Right lung (tissue), 5 donors: Measurements from ENCODE around the gene SLC25A3. TPM values are rescaled to one million over a fixed set of nuclear protein-coding genes. Genes with fewer than 3 reads are reported as not detected.
"Not testable (repeated sequence)": the region's sequence is repeated elsewhere in the genome, so short reads cannot be mapped to it uniquely, and the experiment has no call there.

Experiments used
- DNase-seq, 2 donors: peaks; one replicate each; pipeline ENCODE4 v3.0.0-alpha.2; 2013
- polyA plus RNA-seq, 5 donors: library from polyadenylated mRNA; unstranded; fragments of 120-200 nt; gene quantifications; one replicate each; pipeline versions ENCODE4 v1.2.1 to v1.2.3, GENCODE V29; 2013; ENCODE audit warnings: inconsistent platforms in 1 of 5, low replicate concordance in 1 of 5; ENCODE audit not compliant: insufficient read length in 5 of 5, insufficient read depth in 1 of 5

SLC25A3 gene
- polyA plus RNA-seq, 5 donors, result 564 to 636 (median 591) TPM

DNA sequence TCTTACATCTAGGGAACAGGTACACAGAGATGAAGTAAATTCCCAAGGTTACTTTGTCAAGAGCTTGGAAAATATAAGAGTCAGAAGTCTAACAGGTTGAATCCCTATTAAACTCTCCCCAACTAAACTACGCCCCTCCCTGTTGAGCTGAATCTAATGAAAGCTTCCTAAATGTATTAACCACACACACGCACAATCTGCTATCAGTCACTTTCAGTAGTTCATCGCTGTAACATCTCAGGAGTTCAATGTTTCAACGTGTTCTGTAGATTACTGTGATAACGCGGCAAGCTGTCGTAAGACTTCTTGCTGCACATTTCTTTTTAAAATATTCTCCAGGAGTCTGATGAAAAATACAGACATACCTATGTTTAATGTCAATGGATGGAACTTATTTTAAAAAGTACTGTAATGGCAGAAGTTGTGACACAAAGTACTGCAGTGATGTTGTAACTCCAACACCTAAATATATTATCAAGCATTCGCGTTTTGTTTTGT is 612 bp upstream of the SLC25A3 start:
- DNase-seq, result no peak

DNA sequence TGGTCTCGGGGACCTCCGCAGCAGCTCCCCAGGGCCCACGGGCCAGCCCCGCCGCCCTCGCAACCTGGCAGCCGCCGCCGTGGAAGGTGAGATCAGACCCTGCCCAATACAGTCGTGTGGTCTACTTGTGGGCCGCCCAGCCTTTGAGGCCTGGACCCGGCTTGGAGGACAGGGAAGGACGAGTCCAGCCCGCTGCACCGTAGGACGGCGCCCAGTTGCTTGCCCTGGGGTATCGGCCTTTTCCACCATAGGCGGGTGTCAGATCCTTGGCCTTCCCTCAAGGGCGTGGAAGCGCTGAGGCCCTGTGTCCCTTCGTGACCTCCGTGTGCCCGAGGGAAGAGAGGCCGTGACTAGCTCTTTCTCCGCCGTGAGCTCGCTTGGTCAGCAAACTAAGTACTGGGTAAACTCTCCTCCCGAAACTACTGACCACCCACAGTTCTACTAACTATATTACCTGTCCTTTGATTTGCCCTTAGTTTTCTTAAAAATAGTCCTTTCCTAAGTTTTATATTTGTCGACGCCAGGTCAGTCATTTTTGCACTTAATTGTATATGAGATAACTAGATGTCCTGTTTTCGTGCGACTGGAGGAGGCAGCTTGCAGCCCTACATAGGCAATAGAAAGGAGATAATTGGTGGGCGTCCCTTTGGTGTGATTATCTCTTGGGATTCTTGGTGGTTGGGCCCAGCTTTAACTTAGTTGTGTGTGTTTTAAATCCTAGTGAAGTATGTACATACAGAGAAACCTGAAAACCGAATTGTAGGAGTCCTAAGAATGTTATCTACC is 757 bp downstream of the SLC25A3 start:
- DNase-seq, result peak; percentile 25 to 35

DNA sequence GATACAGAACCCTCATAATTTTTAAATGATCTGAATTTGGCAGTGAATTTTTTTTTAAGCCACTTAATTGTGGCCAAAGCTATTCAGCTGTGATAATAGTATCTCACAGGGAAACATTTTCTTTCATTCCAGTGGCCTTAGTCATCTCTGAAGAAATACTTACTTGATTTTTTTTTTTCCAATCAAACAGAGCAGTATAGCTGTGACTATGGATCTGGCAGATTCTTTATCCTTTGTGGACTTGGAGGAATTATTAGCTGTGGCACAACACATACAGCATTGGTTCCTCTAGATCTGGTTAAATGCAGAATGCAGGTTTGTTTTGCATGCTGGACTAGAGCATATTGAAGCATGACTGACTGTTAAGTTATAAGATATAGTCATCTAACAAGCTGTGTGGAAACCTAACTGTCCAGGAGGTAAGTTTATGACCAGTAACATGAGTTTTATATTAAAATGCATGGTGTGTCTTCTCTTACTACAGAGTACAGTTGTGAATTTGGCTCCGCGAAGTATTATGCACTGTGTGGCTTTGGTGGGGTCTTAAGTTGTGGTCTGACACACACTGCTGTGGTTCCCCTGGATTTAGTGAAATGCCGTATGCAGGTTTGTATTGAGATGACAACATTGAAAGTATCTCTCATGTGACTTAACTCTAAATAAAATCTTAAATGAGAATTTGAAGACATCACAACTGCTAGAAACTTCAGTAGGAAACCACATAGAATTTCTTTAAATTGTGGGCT is 1.9 kb downstream of the SLC25A3 start:
- DNase-seq, result peak in 1 of 2 donors; percentile 5

DNA sequence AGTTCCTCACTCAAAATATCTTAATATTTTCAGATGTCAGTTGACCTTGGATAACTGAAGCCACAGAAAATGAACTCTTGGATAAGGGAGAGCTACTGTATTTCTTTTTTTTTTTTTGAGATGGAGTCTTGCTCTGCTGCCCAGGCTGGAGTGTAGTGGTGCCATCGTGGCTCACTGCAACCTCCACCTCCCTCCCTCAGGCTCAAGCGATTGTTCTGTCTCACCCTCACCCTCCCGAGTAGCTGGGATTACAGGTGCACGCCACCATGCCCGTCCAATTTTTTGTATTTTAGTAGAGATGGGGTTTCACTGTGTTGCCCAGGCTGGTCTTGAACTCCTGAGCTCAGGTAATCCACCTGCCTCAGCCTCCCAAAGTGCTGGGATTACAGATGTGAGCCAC is 3.8 kb downstream of the SLC25A3 start:
- not testable (repeated sequence) for DNase-seq

DNA sequence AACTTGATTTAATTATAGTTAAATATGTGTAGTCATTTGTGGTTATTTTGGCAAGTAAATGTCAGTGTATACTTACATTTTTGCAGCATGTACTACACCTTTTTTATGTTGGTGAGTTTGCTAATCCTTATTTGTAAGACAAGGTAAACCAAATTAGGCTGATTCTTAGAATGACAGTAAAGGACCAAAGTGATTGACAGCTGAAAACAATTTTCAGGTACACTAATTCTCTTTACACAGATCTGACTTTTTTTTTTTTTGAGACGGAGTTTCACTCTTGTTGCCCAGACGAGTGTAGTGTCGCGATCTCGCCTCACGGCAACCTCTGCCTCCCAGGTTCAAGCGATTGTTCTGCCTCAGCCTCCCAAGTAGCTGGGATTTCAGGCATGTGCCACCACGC is 8.4 kb downstream of the SLC25A3 start:
- no peak for DNase-seq

DNA sequence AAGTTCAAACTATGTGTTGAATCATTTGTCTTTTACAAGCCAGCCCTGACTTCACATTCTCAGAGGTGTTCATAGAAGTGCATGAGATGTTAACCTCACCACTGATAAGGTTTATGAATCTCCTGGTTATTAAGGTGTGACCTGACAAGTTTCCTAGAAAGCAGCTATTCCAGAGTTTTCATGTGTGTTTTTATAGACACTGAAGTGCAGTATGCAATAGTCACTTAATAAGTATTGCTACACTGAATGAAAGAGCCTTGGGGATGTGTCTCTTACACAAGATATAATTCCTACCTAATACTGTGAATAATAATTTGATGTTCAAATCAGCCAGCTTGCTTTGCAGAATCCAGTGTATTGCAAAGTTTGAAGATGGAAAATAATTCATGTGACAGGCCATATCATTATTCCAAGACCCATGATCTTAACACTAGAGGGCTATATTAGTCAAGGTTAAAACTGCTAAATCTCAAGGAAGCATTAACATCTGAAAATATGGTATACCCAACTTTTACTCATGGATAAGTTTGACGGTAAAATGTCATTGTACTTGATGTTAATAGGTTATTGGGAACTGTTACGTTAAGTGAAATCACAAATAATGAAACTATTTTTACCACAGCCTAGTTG is 13.0 kb downstream of the SLC25A3 start:
- DNase-seq, result no peak

DNA sequence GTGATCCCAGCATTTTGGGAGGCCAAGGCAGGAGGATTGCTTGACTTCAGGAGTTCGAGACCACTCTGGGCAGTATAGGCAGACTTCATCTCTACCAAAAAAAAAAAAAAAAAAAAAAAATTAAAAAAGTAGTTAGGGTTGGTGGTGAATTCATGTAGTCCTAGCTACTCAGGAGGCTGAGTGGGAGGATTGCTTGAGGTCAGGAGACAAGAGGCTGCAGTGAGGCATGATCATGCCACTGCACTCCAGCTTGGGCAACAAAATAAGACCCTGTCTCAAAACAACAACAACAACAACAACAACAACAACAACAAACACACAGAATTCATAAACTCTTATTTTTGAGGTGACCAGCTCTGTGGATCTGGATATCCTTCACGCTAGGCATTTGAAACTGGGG is 17.1 kb downstream of the SLC25A3 start:
- no peak for DNase-seq

DNA sequence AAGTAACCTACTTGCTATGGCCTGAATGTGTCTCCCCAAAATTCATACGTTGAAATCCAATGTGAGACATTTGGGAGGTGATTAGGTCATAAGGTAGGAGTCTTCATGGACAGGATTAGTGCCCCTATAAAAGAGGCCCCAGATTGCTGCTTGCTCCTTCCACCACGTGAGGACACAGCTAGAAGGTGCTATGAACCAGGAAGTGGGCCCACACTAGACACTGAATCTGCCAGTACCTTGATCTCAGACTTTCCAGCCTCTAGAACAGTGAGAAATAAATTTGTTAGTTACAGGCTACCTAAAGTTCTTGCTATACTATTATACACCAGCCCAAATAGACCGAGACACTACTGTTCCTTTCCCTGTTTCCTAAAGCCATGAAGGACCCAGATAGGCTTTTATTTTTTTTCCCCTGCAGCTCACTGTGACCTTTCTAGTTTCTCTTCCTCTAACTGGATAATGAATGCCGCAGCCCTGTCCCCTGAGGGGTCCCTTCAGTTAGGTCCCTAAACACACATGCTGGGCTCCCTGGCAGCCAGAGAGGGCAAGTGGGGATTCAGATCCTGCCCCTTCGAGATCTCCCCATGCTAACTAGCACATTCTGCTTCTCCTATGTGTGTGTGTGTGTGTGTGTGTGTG is 19.3 kb downstream of the SLC25A3 start:
- no peak for DNase-seq

DNA sequence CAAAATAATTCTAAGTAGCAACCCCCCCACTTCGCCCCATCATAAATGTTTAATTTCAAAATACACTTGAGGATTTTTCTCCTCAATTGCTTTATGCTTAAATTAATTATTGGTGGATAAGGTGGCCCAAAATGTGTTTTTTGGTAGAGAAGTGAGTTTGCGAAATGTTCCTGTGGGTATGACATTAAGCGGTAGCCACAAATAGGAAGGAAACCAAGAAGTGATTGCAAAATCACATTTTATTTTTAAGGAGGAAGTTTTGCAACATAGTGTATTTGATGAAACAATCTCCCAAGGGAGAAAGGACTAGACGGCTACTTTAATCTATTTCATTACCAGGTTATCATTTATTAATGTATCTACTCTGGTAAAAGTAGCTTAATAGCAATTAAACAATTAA is 25.5 kb downstream of the SLC25A3 start:
- peak in 1 of 2 donors; percentile 14 for DNase-seq

DNA sequence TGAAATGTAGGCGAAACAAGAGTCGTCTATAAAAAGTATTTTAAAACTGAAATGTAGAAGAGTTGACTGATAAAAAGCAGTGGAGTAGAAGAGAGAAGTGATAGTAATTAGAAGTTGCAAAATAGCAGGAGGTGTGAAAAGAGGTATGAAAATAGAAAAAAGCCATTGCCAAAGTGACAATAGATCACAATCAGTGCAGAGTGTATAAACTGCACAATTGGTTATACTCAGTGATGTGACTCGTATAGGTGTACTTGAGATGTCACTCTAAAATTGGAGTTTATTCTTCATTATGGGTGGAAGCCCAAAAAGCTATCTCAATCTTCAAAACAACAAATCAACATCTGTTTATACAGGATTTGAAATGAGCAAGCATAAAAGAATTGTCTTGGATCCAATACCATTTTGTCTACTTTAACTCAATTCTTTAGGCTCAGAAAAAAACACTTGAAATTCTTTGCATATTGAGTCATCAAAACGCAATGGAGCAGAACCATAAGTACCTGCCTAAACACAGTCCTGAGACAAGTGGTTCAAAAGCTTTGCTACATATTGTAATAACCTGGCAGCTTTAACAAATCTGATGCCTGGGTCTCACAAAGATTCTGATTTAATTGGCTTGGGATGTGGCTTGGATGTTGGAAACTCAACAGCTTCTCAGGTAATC is 42.3 kb downstream of the SLC25A3 start:
- peak in 1 of 2 donors; percentile 19 for DNase-seq

DNA sequence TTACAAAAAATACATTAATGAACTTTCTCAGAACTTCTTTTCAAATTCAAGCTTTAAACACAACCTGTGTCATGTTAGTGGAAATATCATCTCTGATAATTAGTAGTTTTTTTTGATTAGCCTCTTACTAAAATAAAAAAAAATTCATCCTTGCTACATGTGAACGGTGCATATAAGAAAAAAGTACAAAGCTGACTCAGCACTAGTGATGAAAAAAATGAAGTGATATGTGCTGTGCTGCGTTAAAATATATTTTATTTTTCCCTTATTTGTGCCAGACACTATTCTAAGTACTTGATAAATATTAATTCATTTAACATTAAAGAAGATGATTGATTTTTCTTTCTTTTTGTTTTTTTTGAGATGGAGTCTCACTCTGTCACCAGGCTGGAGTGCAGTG is 43.6 kb downstream of the SLC25A3 start:
- no peak for DNase-seq

DNA sequence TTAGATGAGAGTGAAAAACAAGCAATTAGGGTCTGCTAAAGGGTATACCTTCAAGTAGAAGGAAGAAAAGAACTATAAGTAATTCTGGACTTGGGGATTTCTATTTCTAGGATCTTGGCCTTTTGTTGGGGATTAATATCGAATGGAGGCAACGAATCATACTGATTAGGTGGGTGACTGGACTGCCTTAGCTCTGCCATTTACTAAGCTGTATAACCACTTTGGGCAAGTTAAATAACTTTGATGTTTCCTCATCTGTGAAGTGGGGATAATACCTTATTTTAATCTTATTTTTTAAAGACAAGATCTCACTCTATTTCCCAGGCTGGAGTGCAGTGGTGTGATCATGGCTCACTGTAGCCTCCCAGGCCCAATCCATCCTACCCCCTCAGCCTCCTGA is 44.5 kb downstream of the SLC25A3 start:
- DNase-seq, result no peak

DNA sequence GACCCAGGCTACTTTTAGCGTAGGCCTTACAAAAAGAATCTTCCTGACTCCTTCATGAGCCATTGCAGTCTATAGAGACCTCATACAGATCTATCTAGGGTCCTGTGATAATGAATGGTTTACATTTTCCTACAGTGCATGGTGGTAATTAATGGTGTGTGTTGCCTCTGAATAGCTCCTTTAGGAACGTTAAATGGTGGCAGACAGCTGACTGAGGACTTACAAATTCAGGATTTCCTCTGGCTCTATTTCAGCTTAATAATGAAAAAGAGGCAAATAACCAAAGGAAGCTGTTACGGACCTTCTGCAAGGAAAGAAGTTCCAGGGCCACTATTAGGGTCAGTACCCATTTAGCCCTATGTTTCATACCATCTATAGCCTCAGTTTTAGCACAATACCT is 46.0 kb downstream of the SLC25A3 start:
- no peak for DNase-seq

DNA sequence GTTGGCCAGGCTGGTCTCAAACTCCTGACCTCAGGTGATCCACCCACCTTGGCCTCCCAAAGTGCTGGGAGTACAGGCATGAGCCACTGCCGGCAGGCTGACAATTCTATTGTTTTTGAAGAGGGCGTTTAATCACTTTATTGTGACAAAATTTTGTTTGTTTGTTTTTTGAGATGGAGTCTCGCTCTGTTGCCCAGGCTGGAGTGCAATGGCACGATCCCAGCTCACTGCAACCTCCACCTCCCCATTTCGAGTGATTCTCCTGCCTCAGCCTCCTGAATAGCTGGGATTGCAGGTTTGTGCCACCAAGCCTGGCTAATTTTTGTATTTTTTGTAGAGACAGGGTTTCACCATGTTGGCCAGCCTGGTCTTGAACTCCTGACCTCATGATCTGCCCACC is 49.3 kb downstream of the SLC25A3 start:
- DNase-seq, result not testable (repeated sequence)

DNA sequence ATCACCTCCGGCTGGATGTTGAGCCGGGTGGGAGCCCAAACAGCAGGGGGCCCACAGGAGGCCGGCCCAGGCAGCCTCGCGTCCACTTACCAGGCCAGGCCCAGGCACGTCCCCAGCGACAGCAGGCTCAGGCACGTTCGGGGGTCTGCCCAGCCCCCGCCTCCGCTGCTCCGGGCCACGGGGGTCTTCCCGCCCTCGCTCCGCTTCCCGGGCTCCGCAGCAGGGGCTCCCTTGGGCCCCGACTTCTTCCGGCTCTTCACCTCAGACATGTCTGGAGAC is 50.9 kb downstream of the SLC25A3 start:
- DNase-seq, result no peak

DNA sequence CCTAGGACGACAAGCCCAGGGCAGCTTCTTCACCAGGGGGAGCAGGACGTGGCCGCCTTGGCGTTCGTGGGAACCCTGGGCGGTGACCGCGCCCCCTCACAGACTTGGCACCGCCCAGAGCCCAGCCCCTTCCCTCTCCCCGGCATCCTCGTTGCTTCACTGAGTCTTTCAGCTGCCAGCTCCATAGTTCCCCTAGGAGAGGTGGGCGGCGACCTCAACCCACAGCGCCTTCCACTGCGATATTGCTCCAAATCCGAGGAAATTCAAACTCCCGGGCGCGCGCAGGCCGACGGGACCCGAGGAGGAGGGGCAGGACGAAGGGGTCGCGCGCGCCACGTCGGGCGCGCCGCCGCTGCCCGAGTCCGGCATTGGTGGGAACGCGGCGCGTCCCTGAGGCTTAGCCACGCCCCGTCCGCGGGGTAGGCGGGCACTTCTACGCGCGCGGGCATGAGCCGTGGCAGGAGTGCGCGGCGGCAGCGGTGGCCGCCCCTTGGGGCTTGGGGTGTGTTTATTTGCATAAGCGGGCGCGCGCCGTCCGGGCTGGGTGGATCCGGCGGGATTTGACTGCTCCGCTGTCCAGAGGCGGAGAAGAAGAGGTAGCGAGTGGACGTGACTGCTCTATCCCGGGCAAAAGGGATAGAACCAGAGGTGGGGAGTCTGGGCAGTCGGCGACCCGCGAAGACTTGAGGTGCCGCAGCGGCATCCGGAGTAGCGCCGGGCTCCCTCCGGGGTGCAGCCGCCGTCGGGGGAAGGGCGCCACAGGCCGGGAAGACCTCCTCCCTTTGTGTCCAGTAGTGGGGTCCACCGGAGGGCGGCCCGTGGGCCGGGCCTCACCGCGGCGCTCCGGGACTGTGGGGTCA is 51.5 kb downstream of the SLC25A3 start, which contains the start of the genes APAF1 and IKBIP:
APAF1 (plus strand) TSS at position 579 of the 860 bp plus-strand sequence. CDS start 3,070 bp downstream, outside the sequence.
IKBIP (minus strand) TSS at position 77 of the 860 bp plus-strand sequence. CDS start 87 bp downstream, outside the sequence.
- peak; percentile 98 to 99 for DNase-seq

DNA sequence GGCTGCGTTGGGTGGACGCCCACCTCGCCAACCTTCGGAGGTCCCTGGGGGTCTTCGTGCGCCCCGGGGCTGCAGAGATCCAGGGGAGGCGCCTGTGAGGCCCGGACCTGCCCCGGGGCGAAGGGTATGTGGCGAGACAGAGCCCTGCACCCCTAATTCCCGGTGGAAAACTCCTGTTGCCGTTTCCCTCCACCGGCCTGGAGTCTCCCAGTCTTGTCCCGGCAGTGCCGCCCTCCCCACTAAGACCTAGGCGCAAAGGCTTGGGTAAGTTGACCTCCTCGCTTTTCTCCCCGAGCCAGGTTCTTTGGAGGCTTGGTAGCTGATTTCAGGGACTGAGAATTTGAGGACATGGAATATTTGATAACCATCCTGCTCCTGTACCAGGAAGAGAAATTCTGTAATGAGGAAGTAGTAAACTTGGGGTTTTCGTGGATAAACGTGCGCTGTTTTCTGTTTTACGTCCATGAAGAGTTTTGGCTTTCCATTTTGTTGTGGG is 52.1 kb downstream of the SLC25A3 start:
- no peak for DNase-seq

DNA sequence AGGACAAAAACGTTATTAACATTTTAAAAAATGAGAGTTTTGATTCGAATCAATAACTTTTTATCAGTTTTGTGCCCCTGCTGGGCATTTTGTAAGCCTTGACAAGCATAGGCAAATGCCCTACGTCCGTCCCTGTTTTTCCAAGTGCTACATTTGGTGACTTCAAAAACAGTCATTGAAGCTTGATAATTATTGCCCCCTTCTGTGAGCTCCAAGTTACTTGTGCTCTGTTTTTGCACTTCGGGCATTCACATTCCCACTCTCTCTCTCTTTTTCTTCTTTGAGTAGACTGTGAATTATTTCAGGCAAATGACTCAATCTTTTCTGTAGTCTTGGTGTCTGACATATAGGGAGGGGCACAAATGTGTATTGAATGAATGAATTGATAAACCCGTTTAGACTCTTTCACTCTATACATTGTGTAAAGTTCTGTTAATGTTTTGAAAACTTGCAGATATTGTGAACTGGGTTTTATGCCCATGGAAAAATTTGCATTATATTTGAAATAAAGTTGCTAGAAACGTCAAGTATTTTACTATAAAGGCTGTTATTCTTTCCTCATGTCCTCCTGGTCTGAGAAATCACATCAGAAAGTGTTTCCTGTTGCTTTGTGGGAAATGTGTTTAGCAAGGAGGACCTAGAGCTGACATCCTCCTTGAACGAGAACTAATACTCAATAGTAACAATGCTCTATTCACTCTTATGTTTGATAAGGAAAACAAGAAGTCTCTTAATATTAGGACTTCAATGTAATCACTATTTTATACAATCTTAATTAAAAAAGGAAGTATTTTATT is 53.0 kb downstream of the SLC25A3 start:
- no peak for DNase-seq

DNA sequence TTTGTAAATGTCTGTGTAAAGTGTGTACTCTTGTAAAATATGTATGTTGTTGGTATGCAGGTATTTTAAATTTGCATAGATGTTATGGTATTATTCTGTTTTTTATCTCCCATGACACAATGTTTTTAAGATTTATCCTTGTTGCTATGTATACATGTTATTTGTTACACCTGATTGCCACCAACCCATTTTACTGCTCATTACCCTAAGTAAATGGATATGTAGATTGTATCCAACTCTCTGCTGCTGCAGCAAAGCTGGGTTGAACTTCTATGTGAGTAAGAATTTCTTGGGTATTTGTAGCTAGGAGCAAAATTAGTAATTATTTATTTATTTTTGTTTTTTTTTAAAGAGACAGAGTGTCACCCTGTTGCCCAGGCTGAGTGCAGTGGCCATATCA is 57.8 kb downstream of the SLC25A3 start:
- DNase-seq, result no peak
